Activated naive CD4-positive, alpha-beta T cell treated with anti-CD3 and anti-CD28 coated beads, Interleukin-2, amount 10 ng/mL, durations not matched to agents 7 days and 5 days (primary cell): ENCODE measurements around the gene AHRR.
"Not testable (repeated sequence)": the region's sequence is repeated elsewhere in the genome, so short reads cannot be mapped to it uniquely, and the experiment has no call there.

Source experiments
- CTCF ChIA-PET: fragments of 350-600 bp; sonication (Branson Sonifier 250); formaldehyde crosslinking; loops from one replicate; lab custom pipeline; 2021; ENCODE audit warnings: antibody characterized with exemption; lab: Charles Lee
- DNase-seq: peaks from one replicate; pipeline ENCODE4 v3.0.0-alpha.2; 2020
- H3K27ac Mint-ChIP-seq: one replicate; pipeline ENCODE4 v1.8.0; 2021; ENCODE audit warnings: mild to moderate bottlenecking, moderate library complexity, mixed read lengths
- H3K27me3 Mint-ChIP-seq: one replicate; pipeline ENCODE4 v1.8.0; 2021; ENCODE audit warnings: mild to moderate bottlenecking, mixed read lengths
- H3K36me3 Mint-ChIP-seq: one replicate; pipeline ENCODE4 v1.8.0; 2021; ENCODE audit warnings: mixed read lengths
- H3K4me1 Mint-ChIP-seq: one replicate; pipeline ENCODE4 v1.8.0; 2021; ENCODE audit warnings: mixed read lengths
- H3K4me3 Mint-ChIP-seq: one replicate; pipeline ENCODE4 v1.8.0; 2021; ENCODE audit warnings: mild to moderate bottlenecking, moderate library complexity, mixed read lengths
- H3K9me3 Mint-ChIP-seq: one replicate; pipeline ENCODE4 v1.8.0; 2021; ENCODE audit warnings: mixed read lengths

Gene AHRR

DNA sequence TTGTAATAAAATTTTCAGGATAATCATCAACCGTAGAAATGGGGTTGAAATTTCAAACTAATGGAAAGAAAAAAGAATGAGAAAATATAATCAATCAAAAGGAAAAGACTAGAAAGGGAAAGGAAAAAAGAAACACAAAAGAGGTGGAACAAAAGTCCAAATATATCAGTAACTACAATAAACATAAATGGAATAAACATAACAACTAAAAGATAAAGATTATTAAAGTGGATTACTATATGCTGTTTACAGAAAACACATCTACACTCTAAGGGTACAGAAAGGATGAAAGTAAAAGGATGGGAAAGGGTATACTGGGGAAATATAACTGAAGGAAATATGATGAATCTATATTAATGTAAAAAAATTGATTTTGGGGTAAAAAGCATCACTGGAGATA is 43.0 kb downstream of the AHRR start:
- H3K4me1 Mint-ChIP-seq, result peaks cover 20% of the 10 kb centered on the region
- H3K27me3 Mint-ChIP-seq, result no peaks in the 10 kb centered on the region
- no peak overlapping the region for H3K27ac Mint-ChIP-seq
- H3K36me3 Mint-ChIP-seq, result peaks cover 39% of the 10 kb centered on the region
- H3K9me3 Mint-ChIP-seq, result no peaks in the 10 kb centered on the region
- CTCF ChIA-PET, result no interaction called here
- DNase-seq, result no peak
- H3K4me3 Mint-ChIP-seq, result no peak overlapping the region

GRCh38 chr5:366541-367357 is 45.2 kb downstream of the AHRR start:
- Mint-ChIP-seq H3K9me3 (no peaks in the 10 kb centered on the region), H3K27me3 (no peaks in the 10 kb centered on the region), H3K27ac (no peak overlapping the region), H3K36me3 (peaks cover 37% of the 10 kb centered on the region), H3K4me1 (peaks cover 40% of the 10 kb centered on the region), H3K4me3 (no peak overlapping the region)
- CTCF ChIA-PET, result interaction anchor here (0.9 kb wide), 1 partner anchor 13 kb away, joined by 3 read pairs; no protein-coding TSS in a partner anchor
- no peak for DNase-seq

- CTCF ChIA-PET, result interaction anchor here (0.9 to 1.0 kb wide), 2 partner anchors 12 to 49 kb away, joined by 3 to 4 read pairs; no protein-coding TSS in a partner anchor
- peaks cover 48% of the 10 kb centered on the region for H3K4me1 Mint-ChIP-seq
- H3K27me3 Mint-ChIP-seq, result no peaks in the 10 kb centered on the region
- H3K4me3 Mint-ChIP-seq, result no peak overlapping the region
- no peak for DNase-seq
- H3K36me3 Mint-ChIP-seq, result peaks cover 30% of the 10 kb centered on the region
- H3K27ac Mint-ChIP-seq, result no peak overlapping the region
- H3K9me3 Mint-ChIP-seq, result no peaks in the 10 kb centered on the region
These were observed 46.0 kb downstream of the AHRR start for GRCh38 chr5:367358-368130.

GRCh38 chr5:368183-369084 is 46.9 kb downstream of the AHRR start:
- peak overlapping the region; percentile 24 for H3K27ac Mint-ChIP-seq
- no peak for DNase-seq
- peaks cover 53% of the 10 kb centered on the region for H3K4me1 Mint-ChIP-seq
- H3K27me3 Mint-ChIP-seq, result no peaks in the 10 kb centered on the region
- H3K36me3 Mint-ChIP-seq, result peaks cover 25% of the 10 kb centered on the region
- no peak overlapping the region for H3K4me3 Mint-ChIP-seq
- no peaks in the 10 kb centered on the region for H3K9me3 Mint-ChIP-seq
- CTCF ChIA-PET, result interaction anchor here (1.0 kb wide), 1 partner anchor 50 kb away, joined by 4 read pairs; no protein-coding TSS in a partner anchor

DNA sequence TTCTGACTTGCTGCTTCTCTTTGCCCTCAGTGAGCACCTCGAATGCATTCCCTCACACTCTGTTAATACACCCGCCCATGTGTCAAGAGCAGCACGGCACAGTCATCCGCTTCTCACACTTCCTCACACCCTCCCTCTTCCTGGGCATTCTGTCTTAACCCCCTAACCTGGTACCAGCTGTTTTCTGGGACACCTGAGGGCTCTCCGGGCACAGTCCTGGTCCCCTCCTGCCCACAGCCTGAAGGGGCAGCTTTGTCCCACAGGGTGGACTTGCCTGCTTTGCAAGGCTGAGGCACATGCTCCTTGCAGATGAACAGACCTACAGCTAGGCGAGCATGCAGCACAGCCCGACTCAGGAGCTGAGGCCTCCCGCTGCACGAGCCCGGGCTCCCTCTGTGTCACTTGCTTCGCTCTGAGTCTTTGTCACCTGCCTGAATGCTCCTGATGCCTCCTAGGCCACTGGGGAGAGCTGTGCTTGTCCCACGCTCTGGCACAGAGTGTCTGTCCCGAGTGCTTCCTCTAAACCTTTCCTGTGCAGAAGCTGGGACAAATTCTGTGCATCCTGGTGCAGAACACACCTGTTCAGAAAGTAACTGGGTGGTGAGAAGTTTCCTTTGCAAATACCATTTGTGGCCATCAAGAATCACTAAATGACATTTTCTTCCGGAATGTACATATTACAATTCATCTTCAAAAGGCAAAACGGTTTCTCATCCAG is 47.8 kb downstream of the AHRR start:
- H3K4me3 Mint-ChIP-seq, result no peak overlapping the region
- CTCF ChIA-PET, result no interaction called here
- DNase-seq, result no peak
- H3K4me1 Mint-ChIP-seq, result peaks cover 55% of the 10 kb centered on the region
- H3K9me3 Mint-ChIP-seq, result no peaks in the 10 kb centered on the region
- H3K27ac Mint-ChIP-seq, result peak overlapping the region; percentile 64
- no peaks in the 10 kb centered on the region for H3K27me3 Mint-ChIP-seq
- peaks cover 22% of the 10 kb centered on the region for H3K36me3 Mint-ChIP-seq

DNA sequence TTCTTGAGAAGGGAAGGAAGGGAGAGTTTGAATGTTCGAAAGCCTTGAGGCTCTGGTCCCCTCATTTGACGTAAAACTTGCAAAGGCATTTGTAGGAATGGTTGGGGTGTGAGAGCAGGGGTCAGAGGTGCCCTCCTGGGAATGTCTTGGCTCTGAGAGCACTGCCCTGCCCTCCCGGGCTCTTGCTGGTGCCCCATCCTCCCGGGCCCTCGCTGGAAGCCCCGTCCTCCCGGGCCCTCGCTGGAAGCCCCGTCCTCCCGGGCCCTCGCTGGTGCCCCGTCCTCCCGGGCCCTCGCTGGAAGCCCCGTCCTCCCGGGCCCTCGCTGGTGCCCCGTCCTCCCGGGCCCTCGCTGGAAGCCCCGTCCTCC is 48.3 kb downstream of the AHRR start:
- not testable (repeated sequence) for H3K4me3 Mint-ChIP-seq

GRCh38 chr5:370311-370958 is 48.9 kb downstream of the AHRR start:
- peaks cover 67% of the 10 kb centered on the region for H3K4me1 Mint-ChIP-seq

More for the DNA sequence above, 48.3 kb downstream of the AHRR start:
- H3K27ac Mint-ChIP-seq, H3K9me3 Mint-ChIP-seq, H3K27me3 Mint-ChIP-seq, CTCF ChIA-PET, DNase-seq: not testable (repeated sequence)
- Mint-ChIP-seq H3K36me3 (peaks cover 21% of the 10 kb centered on the region), H3K4me1 (peaks cover 61% of the 10 kb centered on the region)

GRCh38 chr5:370959-371810 is 49.7 kb downstream of the AHRR start:
- Mint-ChIP-seq H3K27me3 (no peaks in the 10 kb centered on the region), H3K27ac (peak overlapping the region; percentile 78), H3K4me3 (peak overlapping the region; percentile 33), H3K36me3 (peaks cover 22% of the 10 kb centered on the region), H3K9me3 (no peaks in the 10 kb centered on the region), H3K4me1 (peaks cover 73% of the 10 kb centered on the region)
- DNase-seq, result no peak
- CTCF ChIA-PET, result interaction anchor here (1.0 kb wide), 1 partner anchor 59 kb away, joined by 3 read pairs; no protein-coding TSS in a partner anchor

More at GRCh38 chr5:370311-370958, 48.9 kb downstream of the AHRR start:
- H3K36me3 Mint-ChIP-seq, result peaks cover 22% of the 10 kb centered on the region
- no peaks in the 10 kb centered on the region for H3K9me3 Mint-ChIP-seq
- DNase-seq, result no peak
- no peaks in the 10 kb centered on the region for H3K27me3 Mint-ChIP-seq
- H3K27ac Mint-ChIP-seq, result peak overlapping the region; percentile 37
- H3K4me3 Mint-ChIP-seq, result no peak overlapping the region
- CTCF ChIA-PET, result no interaction called here

- H3K27me3 Mint-ChIP-seq, result no peaks in the 10 kb centered on the region
- peaks cover 79% of the 10 kb centered on the region for H3K4me1 Mint-ChIP-seq
- peaks cover 23% of the 10 kb centered on the region for H3K36me3 Mint-ChIP-seq
- H3K27ac Mint-ChIP-seq, result peak overlapping the region; percentile 78
- H3K4me3 Mint-ChIP-seq, result peak overlapping the region; percentile 33
- no peak for DNase-seq
- CTCF ChIA-PET, result interaction anchor here (1.0 kb wide), 1 partner anchor 58 kb away, joined by 3 read pairs; no protein-coding TSS in a partner anchor
- no peaks in the 10 kb centered on the region for H3K9me3 Mint-ChIP-seq
These were observed 50.5 kb downstream of the AHRR start for GRCh38 chr5:371811-372555.

- Mint-ChIP-seq H3K9me3 (no peaks in the 10 kb centered on the region), H3K4me3 (peak overlapping the region; percentile 45)
- no peak for DNase-seq
These were observed 51.1 kb downstream of the AHRR start for GRCh38 chr5:372556-372995.

DNA sequence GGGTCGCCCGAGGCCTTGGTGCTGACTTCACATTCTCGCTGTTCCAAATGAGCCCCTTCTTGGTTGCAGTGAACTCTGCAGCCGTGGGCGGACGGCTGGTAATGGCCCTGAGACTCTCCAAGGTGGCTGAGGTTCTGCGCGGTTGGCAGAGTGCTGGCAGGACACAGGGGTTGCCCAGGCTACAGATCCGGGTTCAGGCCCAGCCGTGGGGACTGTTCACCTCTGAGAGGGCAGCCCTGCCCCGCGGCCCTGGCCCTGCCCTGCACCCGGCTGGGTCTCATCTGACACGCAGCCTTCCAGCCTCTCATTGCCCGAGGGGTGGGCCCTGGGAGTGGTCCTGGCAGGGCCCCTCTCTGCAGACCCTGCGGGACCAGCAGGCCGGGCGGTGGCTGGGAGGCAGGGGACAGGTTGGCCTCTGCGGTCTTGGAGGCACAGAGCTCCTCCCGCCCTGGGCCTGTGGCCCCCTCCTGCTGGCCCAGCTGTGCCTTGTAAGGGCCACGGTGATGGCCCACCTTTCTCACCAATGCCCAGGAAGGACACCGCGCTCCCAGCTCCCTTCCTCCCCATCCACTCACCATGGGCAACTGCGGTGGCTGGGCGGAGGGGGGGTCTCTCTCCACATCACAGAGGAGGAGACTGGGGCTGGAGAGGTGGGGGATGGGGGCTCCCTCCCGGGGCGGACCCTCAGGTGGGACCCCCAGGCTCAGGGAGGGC is 51.6 kb downstream of the AHRR start:
- Mint-ChIP-seq H3K4me1 (peaks cover 85% of the 10 kb centered on the region), H3K36me3 (peaks cover 28% of the 10 kb centered on the region), H3K27me3 (no peaks in the 10 kb centered on the region), H3K9me3 (no peaks in the 10 kb centered on the region), H3K27ac (peak overlapping the region; percentile 80), H3K4me3 (peak overlapping the region; percentile 62)
- CTCF ChIA-PET, result no interaction called here
- no peak for DNase-seq

More at GRCh38 chr5:372556-372995, 51.1 kb downstream of the AHRR start:
- H3K4me1 Mint-ChIP-seq, result peaks cover 84% of the 10 kb centered on the region
- no peaks in the 10 kb centered on the region for H3K27me3 Mint-ChIP-seq
- H3K27ac Mint-ChIP-seq, result peak overlapping the region; percentile 78
- CTCF ChIA-PET, result interaction anchor here (1.0 kb wide), 1 partner anchor 57 kb away, joined by 3 read pairs; no protein-coding TSS in a partner anchor
- peaks cover 24% of the 10 kb centered on the region for H3K36me3 Mint-ChIP-seq
